Stimulated activated naive CD8-positive, alpha-beta T cell treated with anti-CD3 and anti-CD28 coated beads, Interleukin-15, Interleukin-2, amounts not matched to agents 100 U/mL and 50 U/mL, for 24 hours (primary cell): ENCODE data around the gene RER1.

ENCODE experiments used
- ATAC-seq: fragments of 150-1000 bp; cut with Tn5 transposase; one replicate; pipeline ENCODE4 v1.10.0; 2021
- DNase-seq: peaks from one replicate; pipeline ENCODE4 v3.0.0; 2021

RER1 gene, protein sequence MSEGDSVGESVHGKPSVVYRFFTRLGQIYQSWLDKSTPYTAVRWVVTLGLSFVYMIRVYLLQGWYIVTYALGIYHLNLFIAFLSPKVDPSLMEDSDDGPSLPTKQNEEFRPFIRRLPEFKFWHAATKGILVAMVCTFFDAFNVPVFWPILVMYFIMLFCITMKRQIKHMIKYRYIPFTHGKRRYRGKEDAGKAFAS

DNA sequence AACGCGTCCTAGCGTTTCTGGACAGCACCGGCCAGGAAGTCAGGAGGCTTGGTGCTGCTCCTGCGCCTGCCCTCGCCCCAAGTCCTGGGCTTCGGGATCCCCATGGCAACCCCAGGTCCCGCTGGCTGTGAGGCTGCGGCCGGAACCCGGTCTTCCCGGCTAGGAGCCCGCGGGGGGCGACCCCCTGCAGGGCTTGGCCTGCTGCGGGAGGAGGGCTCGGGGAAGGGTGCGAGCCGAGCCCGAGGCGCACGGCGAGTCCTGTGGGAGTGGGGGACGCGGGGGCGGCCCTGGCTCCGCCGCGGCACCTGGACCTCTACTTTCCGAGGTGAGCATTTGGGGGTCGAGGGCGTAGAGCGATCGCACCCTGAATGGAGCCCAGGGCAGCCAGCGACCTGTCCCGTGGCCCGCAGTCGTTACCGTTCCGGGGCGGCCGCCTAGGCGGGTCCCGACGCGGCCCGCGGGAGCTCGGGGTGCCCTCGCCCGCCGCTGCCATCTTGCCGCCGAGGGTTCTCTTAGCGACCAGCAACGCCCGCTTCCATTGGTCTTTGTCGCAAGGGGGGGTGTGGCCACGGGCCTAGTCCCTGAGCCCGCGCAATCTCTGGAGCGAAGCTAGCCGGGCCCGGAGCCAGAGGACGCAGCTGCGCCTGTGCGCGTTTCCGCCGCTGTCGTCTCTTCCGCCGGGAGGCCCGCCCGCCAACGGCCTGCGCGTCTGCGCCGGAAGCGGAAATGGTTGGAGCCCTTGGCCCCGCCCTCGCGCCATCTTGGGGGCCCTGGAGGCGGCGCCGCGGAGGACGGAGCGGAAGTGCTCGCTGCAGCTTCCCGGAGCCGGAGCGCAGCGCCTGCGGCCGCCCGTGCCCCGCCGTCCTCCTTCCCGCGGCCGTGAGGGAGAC is at the start of gene RER1, which contains the start of gene MORN1:
Gene RER1 (plus strand): TSS at position 801 of the 890 bp plus-strand sequence. CDS start 3,950 bp downstream, outside the sequence.
Gene MORN1 (minus strand): TSS at position 514 of the 890 bp plus-strand sequence. CDS start 21 bp downstream, at position 493.
- DNase-seq, result peak; percentile 99
- peak; percentile 98 for ATAC-seq

- ATAC-seq, result no peak
- no peak for DNase-seq
Measured at GRCh38 chr1:2342384-2343022, 49.1 kb upstream of the RER1 start.

DNA sequence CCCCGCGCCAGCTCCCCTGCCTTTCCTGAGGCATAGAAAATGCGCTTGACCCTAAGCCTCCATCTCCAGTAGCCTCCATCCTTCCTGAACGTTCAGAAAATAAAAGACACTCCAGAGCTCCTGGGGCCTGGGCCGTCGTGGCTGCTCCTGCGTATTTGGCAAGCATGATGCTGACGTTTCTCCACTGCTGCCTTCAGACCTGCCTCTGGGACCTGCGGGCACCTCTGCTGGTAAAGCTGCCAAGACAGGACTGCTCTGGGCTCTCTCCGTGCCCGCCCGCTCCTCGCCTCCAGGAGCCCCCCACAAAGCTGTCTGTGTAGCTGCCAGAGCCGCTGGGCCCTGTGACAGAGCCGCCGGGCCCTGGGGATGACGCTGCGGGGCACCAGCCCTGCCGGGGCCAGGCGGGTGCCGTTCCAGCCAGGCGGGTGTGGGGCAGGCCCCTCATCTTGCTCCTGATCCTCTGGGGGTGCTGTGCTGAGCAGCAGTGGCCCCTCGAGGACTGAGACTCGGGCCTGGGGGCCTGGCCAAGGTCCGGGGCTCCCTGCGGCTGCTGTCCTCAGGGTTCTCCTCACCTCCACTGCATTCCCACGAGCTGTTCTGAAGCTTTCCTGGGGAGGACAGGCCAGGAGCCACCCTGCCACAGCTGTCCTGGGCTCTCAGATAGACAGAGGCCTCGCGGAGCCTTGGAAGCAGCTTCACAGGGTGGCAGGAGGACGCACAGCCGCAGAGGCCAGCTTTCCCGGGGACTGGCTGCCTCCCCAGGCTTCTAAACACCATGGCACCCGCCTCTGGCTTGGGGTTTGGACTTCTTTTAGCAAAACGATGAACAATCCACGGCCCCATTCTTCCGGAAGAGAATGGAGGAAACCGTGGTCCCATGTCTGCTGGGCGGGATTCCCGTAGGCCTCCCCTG is 48.4 kb upstream of the RER1 start:
- ATAC-seq (no peak), DNase-seq (no peak)

DNA sequence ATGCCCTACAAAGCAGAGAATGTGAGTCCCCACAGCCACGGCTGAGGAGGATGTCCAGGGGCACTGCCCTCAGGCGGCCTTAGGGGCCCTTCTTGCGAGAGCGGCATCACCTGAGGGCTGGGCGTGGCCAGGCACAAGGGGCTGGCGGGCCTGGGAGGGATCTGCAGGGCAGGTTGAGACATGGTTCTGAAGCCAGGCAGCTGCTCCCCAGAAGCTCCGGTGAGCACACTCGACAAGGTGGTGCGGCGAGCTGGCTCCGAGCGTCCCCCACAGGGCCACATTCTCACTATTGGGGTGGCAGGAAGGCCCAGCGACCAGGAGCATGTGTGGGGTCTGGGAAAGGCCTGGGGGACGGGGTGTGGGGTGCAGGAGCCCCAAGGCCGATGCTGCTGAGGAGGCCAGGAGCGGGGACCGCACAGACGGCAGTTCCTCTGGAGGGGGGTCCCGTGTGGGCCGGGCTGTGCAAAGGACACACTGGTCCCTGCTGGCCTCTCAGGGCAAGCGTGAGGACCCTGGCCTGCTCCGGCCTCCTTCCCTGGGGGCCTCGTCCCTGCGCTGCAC is 47.4 kb upstream of the RER1 start:
- ATAC-seq (no peak), DNase-seq (no peak)

DNA sequence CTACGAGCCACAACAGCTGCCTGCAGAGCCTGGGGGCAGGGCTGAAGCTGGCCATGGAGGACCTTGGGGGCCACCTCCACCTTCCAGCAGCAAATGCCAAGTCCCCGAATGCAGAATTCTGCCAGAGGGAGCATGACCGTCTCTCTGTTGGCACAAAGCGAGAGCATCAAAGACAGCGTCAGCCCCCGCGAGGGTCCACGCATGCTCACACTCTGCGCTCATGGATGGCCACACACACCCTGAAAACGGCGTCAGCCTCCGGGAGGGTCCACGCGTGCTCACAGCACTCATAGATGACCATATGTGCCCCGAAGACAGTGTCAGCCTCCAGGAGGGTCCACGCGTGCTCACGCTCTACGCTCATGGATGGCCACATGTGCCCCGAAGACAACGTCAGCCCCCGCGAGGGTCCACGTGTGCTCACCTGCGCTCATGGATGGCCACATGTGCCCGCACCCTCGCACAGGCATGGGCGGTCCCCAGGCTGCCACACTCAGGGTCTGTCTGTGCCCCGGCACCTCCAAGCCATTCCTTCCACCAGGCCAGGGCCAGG is 46.8 kb upstream of the RER1 start:
- DNase-seq (no peak), ATAC-seq (no peak)

DNA sequence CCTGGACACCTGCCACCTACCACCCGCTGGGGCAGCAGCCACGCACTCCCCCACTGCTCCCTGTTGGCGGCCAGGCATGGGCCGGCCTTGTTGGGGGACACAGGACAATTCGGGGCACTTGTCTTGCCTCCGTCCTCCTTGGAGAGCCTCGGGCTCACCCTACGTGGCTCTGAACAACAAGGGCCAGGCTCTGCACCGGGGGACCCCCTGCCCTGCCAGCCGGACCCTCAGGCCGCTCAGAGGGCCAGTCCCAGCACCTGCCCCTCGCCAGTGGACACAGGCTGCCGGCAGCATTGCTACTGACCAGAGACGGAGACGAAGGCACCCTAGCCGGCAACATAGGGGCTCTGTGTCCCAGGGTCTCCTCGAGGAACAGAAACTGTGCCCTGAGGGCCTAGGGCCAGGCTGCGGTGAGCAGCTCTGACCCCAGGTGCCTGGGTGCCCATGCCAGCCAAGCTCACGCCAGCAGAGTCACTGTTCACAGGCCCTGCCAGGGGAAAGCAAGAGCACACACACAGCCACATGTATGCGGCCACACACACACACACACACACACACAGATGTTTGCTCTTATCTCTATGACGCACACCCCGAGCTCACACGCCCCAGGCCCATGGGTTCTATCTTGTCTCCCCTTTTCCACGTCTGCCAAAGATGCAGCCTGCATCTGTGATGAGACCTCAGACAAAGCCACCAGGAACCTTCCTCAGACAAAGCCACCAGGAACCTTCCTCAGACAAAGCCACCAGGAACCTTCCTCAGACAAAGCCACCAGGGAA is 46.2 kb upstream of the RER1 start:
- no peak for ATAC-seq
- no peak for DNase-seq

- DNase-seq (no peak), ATAC-seq (no peak)
Measured at GRCh38 chr1:2346691-2347408, 44.8 kb upstream of the RER1 start.

DNA sequence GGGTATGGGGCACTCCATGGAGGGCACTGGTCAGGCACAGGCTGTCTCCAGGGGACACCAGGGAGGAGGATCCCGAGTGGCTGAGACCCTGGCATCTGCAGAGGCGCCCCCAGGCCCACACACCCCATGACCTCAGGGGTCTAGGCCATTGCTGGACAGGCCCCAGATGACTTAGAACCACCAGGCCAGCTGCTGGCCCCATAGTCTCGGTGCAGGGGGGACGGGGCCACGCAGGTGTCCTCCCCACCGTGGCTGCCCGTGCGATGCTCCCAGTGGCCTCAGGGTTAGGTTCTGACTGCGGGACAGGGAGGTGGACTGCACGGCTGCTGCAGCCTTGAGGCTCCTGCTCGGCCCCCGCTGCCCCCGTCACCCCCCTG is 44.2 kb upstream of the RER1 start:
- DNase-seq (no peak), ATAC-seq (no peak)

GRCh38 chr1:2347896-2348295 is 43.7 kb upstream of the RER1 start:
- no peak for DNase-seq
- no peak for ATAC-seq

DNA sequence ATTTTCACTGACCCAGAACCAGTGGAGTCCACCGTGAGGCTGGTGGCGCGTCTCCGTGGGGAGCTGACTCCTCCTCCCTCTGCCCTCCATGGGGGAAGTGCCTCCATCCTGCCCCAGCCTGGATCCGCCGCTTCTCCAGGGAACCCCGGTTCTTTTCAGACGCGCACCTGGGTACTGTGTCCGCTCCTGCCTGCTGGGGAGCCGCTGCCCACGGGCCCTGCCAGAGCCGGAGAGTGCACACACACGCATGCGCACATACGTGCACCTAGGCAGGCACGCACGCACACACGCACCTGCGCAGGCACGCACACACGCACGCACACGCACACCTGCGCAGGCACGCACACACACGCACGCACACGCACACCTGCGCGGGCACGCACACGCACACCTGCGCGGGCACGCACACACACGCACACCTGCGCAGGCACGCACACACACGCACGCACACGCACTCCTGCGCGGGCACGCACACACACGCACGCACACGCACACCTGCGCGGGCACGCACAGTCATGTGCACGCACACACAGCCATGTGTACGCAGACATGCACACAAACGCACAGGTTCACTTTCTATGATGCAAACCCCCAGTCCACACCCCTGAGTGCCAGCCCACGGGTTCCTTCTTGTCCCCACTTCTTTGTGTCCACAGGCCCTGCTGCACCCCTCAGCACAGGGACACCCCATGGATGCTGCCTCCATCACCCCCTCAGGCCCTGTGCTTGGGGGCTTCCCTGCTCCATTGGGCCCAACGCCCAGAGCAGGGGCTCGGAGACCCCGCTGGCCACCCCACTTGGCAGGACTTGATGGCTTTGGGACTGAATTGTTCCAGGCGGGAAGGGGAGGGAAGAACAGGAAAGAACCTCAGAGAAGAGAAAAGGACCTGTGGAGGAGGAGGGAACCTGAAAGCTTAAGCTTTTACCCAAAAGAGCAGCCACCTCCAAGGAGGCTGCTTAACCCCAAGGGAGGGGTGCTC is 43.0 kb upstream of the RER1 start:
- DNase-seq, result no peak
- ATAC-seq, result no peak

GRCh38 chr1:2349806-2350205 is 41.8 kb upstream of the RER1 start:
- DNase-seq (no peak), ATAC-seq (no peak)

- no peak for DNase-seq
- ATAC-seq, result no peak
Measured at GRCh38 chr1:2350501-2350900, 41.1 kb upstream of the RER1 start.

DNA sequence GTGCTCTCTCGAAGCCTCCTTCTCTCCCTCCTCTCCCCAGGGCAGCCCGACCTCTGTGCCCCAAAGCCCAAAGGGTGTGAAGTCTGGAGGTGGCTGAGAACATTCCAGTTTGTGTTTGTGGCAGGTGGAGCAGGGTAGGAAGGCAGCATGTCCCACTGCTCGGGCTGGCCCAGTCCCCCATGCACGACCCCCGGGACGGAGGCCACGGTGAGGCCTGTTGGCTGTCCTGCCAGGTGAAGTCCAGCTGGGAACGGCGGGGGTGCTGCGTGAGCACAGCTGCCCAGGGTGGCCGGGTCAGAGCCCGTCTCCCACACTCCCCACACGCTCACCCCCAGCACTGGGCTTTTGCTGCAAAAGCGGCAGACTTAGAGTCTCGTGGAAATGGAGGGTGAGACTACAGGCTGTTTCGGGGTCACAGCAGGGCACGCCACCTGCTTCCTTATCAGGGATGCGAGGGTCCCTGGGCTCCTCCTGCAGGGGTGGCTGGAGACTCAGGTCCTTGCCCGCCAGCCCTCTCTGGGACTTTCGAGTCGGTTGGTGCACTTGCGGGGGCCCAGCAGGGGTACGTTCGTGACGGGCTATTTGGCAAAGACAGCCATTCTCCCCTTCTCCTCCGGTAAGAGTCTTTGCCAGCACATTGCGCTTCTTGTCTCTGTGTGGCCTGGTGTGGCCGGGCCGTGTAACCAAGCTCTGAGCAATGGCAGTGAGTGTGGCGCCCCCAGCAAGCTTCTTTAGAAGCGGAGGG is 40.6 kb upstream of the RER1 start:
- no peak for DNase-seq
- ATAC-seq, result no peak

- ATAC-seq (no peak), DNase-seq (no peak)
Measured at GRCh38 chr1:2351723-2352122, 39.9 kb upstream of the RER1 start.

GRCh38 chr1:2352341-2352896 is 39.2 kb upstream of the RER1 start:
- DNase-seq (no peak), ATAC-seq (no peak)

- DNase-seq, result no peak
- ATAC-seq, result no peak
Measured at GRCh38 chr1:2352897-2353550, 38.6 kb upstream of the RER1 start.
